Measurements from ENCODE around the gene CCDC179. TPM values are rescaled to one million over a fixed set of nuclear protein-coding genes. Genes with fewer than 3 reads are reported as not detected.

CCDC179 gene
- total and polyA plus RNA-seq, 10 of the 15 experiments (the other 5 are each of a cell fraction or from before 2014, with no cell fraction given), result 0.16 TPM; not detected in 9

DNA sequence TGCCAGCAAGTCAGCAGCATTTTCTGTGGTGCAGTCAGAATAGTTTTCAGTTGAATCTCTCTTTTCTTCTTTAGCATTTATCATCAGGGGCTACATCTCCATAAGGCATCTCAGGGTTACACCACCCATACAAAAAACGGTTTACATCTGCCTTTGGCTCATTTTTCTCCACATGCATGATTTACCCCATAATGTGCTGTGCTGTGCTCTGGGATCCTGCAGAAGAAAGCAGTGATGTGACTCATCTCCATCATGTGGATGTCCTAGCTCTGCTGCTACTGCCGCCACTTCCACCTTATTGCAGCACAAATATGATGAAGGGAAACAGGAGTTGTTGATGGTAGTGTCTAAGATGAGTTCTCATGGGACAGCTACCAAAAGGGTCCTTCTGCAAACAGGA lies 30.0 kb upstream of the CCDC179 start (continued):
- TF ChIP-seq, protein P1, sequence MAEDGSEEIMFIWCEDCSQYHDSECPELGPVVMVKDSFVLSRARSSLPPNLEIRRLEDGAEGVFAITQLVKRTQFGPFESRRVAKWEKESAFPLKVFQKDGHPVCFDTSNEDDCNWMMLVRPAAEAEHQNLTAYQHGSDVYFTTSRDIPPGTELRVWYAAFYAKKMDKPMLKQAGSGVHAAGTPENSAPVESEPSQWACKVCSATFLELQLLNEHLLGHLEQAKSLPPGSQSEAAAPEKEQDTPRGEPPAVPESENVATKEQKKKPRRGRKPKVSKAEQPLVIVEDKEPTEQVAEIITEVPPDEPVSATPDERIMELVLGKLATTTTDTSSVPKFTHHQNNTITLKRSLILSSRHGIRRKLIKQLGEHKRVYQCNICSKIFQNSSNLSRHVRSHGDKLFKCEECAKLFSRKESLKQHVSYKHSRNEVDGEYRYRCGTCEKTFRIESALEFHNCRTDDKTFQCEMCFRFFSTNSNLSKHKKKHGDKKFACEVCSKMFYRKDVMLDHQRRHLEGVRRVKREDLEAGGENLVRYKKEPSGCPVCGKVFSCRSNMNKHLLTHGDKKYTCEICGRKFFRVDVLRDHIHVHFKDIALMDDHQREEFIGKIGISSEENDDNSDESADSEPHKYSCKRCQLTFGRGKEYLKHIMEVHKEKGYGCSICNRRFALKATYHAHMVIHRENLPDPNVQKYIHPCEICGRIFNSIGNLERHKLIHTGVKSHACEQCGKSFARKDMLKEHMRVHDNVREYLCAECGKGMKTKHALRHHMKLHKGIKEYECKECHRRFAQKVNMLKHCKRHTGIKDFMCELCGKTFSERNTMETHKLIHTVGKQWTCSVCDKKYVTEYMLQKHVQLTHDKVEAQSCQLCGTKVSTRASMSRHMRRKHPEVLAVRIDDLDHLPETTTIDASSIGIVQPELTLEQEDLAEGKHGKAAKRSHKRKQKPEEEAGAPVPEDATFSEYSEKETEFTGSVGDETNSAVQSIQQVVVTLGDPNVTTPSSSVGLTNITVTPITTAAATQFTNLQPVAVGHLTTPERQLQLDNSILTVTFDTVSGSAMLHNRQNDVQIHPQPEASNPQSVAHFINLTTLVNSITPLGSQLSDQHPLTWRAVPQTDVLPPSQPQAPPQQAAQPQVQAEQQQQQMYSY (CRISPR knock-in tag; IDR thresholded peaks at IDR 0.05), result no peak
- TF ChIP-seq SIN3A (IDR thresholded peaks at IDR 0.05; ENCODE audit: low read depth, low read length), result no peak
- TF ChIP-seq, protein P2, sequence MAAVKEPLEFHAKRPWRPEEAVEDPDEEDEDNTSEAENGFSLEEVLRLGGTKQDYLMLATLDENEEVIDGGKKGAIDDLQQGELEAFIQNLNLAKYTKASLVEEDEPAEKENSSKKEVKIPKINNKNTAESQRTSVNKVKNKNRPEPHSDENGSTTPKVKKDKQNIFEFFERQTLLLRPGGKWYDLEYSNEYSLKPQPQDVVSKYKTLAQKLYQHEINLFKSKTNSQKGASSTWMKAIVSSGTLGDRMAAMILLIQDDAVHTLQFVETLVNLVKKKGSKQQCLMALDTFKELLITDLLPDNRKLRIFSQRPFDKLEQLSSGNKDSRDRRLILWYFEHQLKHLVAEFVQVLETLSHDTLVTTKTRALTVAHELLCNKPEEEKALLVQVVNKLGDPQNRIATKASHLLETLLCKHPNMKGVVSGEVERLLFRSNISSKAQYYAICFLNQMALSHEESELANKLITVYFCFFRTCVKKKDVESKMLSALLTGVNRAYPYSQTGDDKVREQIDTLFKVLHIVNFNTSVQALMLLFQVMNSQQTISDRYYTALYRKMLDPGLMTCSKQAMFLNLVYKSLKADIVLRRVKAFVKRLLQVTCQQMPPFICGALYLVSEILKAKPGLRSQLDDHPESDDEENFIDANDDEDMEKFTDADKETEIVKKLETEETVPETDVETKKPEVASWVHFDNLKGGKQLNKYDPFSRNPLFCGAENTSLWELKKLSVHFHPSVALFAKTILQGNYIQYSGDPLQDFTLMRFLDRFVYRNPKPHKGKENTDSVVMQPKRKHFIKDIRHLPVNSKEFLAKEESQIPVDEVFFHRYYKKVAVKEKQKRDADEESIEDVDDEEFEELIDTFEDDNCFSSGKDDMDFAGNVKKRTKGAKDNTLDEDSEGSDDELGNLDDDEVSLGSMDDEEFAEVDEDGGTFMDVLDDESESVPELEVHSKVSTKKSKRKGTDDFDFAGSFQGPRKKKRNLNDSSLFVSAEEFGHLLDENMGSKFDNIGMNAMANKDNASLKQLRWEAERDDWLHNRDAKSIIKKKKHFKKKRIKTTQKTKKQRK (IDR thresholded peaks at IDR 0.05; ENCODE audit: low read depth, low read length), result no peak
- no peak for TF ChIP-seq IRF4 (IDR thresholded peaks at IDR 0.05; ENCODE audit: low read depth, low read length)
- TF ChIP-seq NFXL1 (IDR thresholded peaks at IDR 0.05; ENCODE audit: borderline replicate concordance), result no peak
